ENCODE data around the gene FOXP1.

- no peak for TF ChIP-seq EZH2 (IDR thresholded peaks at IDR 0.05; ENCODE audit: insufficient read depth, poor library complexity, severe bottlenecking)
- TF ChIP-seq EZH2phosphoT487 (IDR thresholded peaks at IDR 0.05; ENCODE audit: insufficient read depth, low read depth), result no peak
These were observed 9.6 kb upstream of the FOXP1 start for GRCh38 chr3:71593106-71593505.
